Fibroblast of the aortic adventitia (primary cell): ENCODE results near the gene ATP8A2. TPM values are rescaled to one million over a fixed set of nuclear protein-coding genes. Genes with fewer than 3 reads are reported as not detected.
"Not testable (repeated sequence)": the region's sequence is repeated elsewhere in the genome, so short reads cannot be mapped to it uniquely, and the experiment has no call there.

Source experiments
- DNase-seq: peaks from one replicate; pipeline ENCODE4 v3.0.0-alpha.2; 2010; ENCODE audit warnings: low read depth
- H3K4me3 ChIP-seq: 2 replicates; pipeline ENCODE4 v1.5.1; 2011; ENCODE audit warnings: low read depth, mild to moderate bottlenecking, control low read depth, low read length, moderate library complexity
- total RNA-seq: library from RNA; depleted of rRNA; stranded (reverse); fragments of >200 nt; gene quantifications from 2 replicates; pipeline ENCODE4 v1.2.3, GENCODE V29; 2012; ENCODE audit warnings: low replicate concordance
- TF ChIP-seq, protein P1 (sequence below): IDR thresholded peaks from 2 replicates; pipeline ENCODE4 v1.5.1; 2011; ENCODE audit warnings: mild to moderate bottlenecking, low read length, control low read depth, inconsistent platforms; ENCODE audit not compliant: insufficient read depth

ATP8A2 gene
- total RNA-seq, 1 donor, result under 0.01 TPM

GRCh38 chr13:25507841-25508240 lies 136.1 kb downstream of the ATP8A2 start:
- no peak for DNase-seq
- TF ChIP-seq, protein P1, sequence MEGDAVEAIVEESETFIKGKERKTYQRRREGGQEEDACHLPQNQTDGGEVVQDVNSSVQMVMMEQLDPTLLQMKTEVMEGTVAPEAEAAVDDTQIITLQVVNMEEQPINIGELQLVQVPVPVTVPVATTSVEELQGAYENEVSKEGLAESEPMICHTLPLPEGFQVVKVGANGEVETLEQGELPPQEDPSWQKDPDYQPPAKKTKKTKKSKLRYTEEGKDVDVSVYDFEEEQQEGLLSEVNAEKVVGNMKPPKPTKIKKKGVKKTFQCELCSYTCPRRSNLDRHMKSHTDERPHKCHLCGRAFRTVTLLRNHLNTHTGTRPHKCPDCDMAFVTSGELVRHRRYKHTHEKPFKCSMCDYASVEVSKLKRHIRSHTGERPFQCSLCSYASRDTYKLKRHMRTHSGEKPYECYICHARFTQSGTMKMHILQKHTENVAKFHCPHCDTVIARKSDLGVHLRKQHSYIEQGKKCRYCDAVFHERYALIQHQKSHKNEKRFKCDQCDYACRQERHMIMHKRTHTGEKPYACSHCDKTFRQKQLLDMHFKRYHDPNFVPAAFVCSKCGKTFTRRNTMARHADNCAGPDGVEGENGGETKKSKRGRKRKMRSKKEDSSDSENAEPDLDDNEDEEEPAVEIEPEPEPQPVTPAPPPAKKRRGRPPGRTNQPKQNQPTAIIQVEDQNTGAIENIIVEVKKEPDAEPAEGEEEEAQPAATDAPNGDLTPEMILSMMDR, result no peak

DNA sequence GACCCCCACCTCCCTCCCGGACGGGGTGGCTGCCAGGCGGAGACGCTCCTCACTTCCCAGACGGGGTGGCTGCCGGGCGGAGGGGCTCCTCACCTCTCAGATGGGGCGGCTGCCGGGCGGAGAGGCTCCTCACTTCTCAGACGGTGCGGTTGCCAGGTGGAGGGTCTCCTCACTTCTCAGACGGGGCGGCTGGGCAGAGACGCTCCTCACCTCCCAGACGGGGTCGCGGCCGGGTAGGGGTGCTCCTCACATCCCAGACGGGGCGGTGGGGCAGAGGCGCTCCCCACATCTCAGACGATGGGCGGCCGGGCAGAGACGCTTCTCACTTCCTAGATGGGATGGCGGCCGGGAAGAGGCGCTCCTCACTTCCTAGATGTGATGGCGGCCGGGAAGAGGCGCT lies 141.3 kb downstream of the ATP8A2 start:
- not testable (repeated sequence) for DNase-seq, H3K4me3 ChIP-seq

More at GRCh38 chr13:25507841-25508240, 136.1 kb downstream of the ATP8A2 start:
- no peak overlapping the region for H3K4me3 ChIP-seq

- DNase-seq, result no peak
- TF ChIP-seq, protein P1, result no peak
- no peak overlapping the region for H3K4me3 ChIP-seq
Measured at GRCh38 chr13:25518441-25518840, 146.7 kb downstream of the ATP8A2 start.

GRCh38 chr13:25525884-25526283 lies 154.1 kb downstream of the ATP8A2 start:
- TF ChIP-seq, protein P1, result no peak
- DNase-seq, result no peak
- H3K4me3 ChIP-seq, result no peak overlapping the region

- no peak overlapping the region for H3K4me3 ChIP-seq
- TF ChIP-seq, protein P1, result no peak
Measured at GRCh38 chr13:25528266-25528665, 156.5 kb downstream of the ATP8A2 start.

GRCh38 chr13:25529425-25529824 lies 157.7 kb downstream of the ATP8A2 start:
- no peak overlapping the region for H3K4me3 ChIP-seq
- no peak for DNase-seq
- TF ChIP-seq, protein P1, result no peak

More at GRCh38 chr13:25528266-25528665, 156.5 kb downstream of the ATP8A2 start:
- no peak for DNase-seq

DNA sequence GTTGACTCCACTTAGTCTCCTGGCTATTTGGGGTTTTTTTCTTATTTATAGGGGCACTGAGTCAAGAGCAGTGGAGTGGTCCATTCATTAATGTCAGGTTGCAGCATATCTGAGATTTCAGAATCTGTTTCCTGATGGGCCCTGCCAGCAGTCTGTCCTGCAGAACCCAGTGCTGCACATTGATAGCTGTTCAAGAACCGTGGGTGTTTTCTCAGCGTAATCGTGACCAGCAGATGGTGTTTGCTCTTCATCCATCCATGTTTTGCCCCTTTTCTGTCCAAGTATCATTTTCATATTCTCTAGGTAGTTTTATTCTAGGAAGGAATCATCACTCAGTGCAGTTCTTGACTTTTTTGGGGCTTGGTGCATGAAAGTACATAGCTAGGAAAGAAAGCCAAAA lies 166.5 kb downstream of the ATP8A2 start:
- TF ChIP-seq, protein P1, result no peak
- DNase-seq, result no peak

More for the DNA sequence above, 166.5 kb downstream of the ATP8A2 start:
- H3K4me3 ChIP-seq, result no peak overlapping the region
